HepG2 (cell line): ENCODE measurements around the gene SYNC. TPM values are rescaled to one million over a fixed set of nuclear protein-coding genes. Genes with fewer than 3 reads are reported as not detected.

Experiments used
- DNMT3B ChIP-seq: conservative IDR thresholded peaks from 2 replicates; pipeline ENCODE4 v1.6.1; 2016; ENCODE audit warnings: missing biosample characterization, control low read depth
- GPN1 ChIP-seq: sonication (generic); formaldehyde crosslinking; IDR thresholded peaks from 2 replicates; pipeline ENCODE4 v1.5.1; 2020; ENCODE audit warnings: missing genetic modification reagents, borderline replicate concordance
- JARID2 ChIP-seq: sonication (generic); formaldehyde crosslinking; IDR thresholded peaks from 2 replicates; pipeline ENCODE4 v1.8.1; 2023; ENCODE audit warnings: missing genetic modification reagents, inconsistent platforms; ENCODE audit not compliant: insufficient replicate concordance
- KLF6 ChIP-seq: IDR thresholded peaks from 2 replicates; pipeline ENCODE4 v1.8.0; 2016; ENCODE audit warnings: missing biosample characterization, missing genetic modification reagents
- NFRKB ChIP-seq: fragments of 450-650 bp; IDR thresholded peaks from 2 replicates; pipeline ENCODE4 v1.6.1; 2017
- PRDM4 ChIP-seq: sonication (generic); formaldehyde crosslinking; IDR thresholded peaks from 2 replicates; pipeline ENCODE4 v1.9.0; 2021; ENCODE audit warnings: missing genetic modification reagents, borderline replicate concordance
- SAP130 ChIP-seq: IDR thresholded peaks from 2 replicates; pipeline ENCODE4 v1.6.1; 2016; ENCODE audit warnings: low read depth
- SNAI1 ChIP-seq: sonication (generic); formaldehyde crosslinking; IDR thresholded peaks from 2 replicates; pipeline ENCODE4 v1.5.0; 2020; ENCODE audit warnings: mild to moderate bottlenecking, missing genetic modification reagents, borderline replicate concordance
- TRAFD1 ChIP-seq: sonication (generic); formaldehyde crosslinking; IDR thresholded peaks from 2 replicates; pipeline ENCODE4 v1.5.1; 2020; ENCODE audit warnings: missing genetic modification reagents, mild to moderate bottlenecking, borderline replicate concordance
- ZBTB14 ChIP-seq: sonication (generic); formaldehyde crosslinking; IDR thresholded peaks from 2 replicates; pipeline ENCODE4 v1.4.0; 2020; ENCODE audit warnings: missing genetic modification reagents
- ZBTB33 ChIP-seq: sonication (generic); formaldehyde crosslinking; IDR thresholded peaks from 2 replicates; pipeline ENCODE4 v1.4.0; 2020; ENCODE audit warnings: missing genetic modification reagents
- ZNF17 ChIP-seq: sonication (generic); formaldehyde crosslinking; IDR thresholded peaks from 2 replicates; pipeline ENCODE4 v1.5.0; 2020; ENCODE audit warnings: mild to moderate bottlenecking, missing genetic modification reagents
- ZNF317 ChIP-seq: sonication (generic); formaldehyde crosslinking; IDR thresholded peaks from 2 replicates; pipeline ENCODE4 v1.5.0; 2020; ENCODE audit warnings: mild to moderate bottlenecking, missing genetic modification reagents
- ZNF569 ChIP-seq: sonication (generic); formaldehyde crosslinking; IDR thresholded peaks from 2 replicates; pipeline ENCODE4 v1.5.0; 2020; ENCODE audit warnings: mild to moderate bottlenecking, missing genetic modification reagents, moderate library complexity, borderline replicate concordance
- ZNF710 ChIP-seq: sonication (generic); formaldehyde crosslinking; IDR thresholded peaks from 2 replicates; pipeline ENCODE4 v1.5.0; 2020; ENCODE audit warnings: mild to moderate bottlenecking, missing genetic modification reagents, borderline replicate concordance
- ZNF766 ChIP-seq: sonication (generic); formaldehyde crosslinking; IDR thresholded peaks from 2 replicates; pipeline ENCODE4 v1.5.0; 2020; ENCODE audit warnings: missing genetic modification reagents, borderline replicate concordance
- ZNF768 ChIP-seq: sonication (generic); formaldehyde crosslinking; IDR thresholded peaks from 2 replicates; pipeline ENCODE4 v1.4.0; 2020; ENCODE audit warnings: missing genetic modification reagents
- ZSCAN25 ChIP-seq: sonication (generic); formaldehyde crosslinking; IDR thresholded peaks from 2 replicates; pipeline ENCODE4 v1.8.0; 2022; ENCODE audit warnings: mild to moderate bottlenecking, missing genetic modification reagents
- polyA plus RNA-seq, 8 experiments: library from polyadenylated mRNA; depleted of rRNA in 3 of 8; stranded (reverse) in 7 of 8; unstranded in 1 of 8; fragments of >200 nt; fragmentation: Illumina TruSeq in 4 of 8; extraction: Trizol in 4 of 8; gene quantifications; 2 replicates each; pipeline versions ENCODE4 v1.2.1 to v1.2.3, GENCODE V29; 2011 to 2016; ENCODE audit warnings: low read depth in 4 of 8, missing spikeins in 1 of 8, mixed read lengths in 1 of 8; ENCODE audit not compliant: insufficient read depth in 1 of 8
- total RNA-seq, 5 experiments: library from RNA; depleted of rRNA; stranded (reverse); fragments of >200 nt; fragmentation: Illumina TruSeq; extraction: Trizol; gene quantifications; 2 replicates each; pipeline ENCODE4 v1.2.3, GENCODE V29; 2016; ENCODE audit warnings: low read depth in 1 of 5

Gene SYNC
- total and polyA plus RNA-seq, 2 of the 13 experiments (the other 11 are each of a cell fraction or from before 2014, with no cell fraction given), result 2.4 to 5.4 TPM

- TF ChIP-seq KLF6 (CRISPR knock-in tag), result peak; percentile 66; the same call in 1 of the 2 replicates
- TF ChIP-seq ZSCAN25, result peak; percentile 40; the same call in 1 of the 2 replicates
- TF ChIP-seq ZBTB33, result no peak
- no peak for TF ChIP-seq ZNF569 (CRISPR knock-in tag)
- TF ChIP-seq ZNF768 (CRISPR knock-in tag), result no peak; the same call in 1 of the 2 replicates
- 0 out of 2 replicates have a peak, but pooled peaks have one; percentile 25 for TF ChIP-seq DNMT3B (CRISPR knock-in tag)
- TF ChIP-seq ZNF317 (CRISPR knock-in tag), result peak; percentile 51
- peak; percentile 54 for TF ChIP-seq JARID2 (CRISPR knock-in tag)
- no peak for TF ChIP-seq GPN1 (CRISPR knock-in tag)
- peak; percentile 83 for TF ChIP-seq SAP130 (CRISPR knock-in tag)
- peak; percentile 98 for TF ChIP-seq ZBTB14 (CRISPR knock-in tag)
- TF ChIP-seq ZNF710, result no peak
- TF ChIP-seq ZNF17 (CRISPR knock-in tag), result no peak; the same call in 1 of the 2 replicates
- TF ChIP-seq SNAI1 (CRISPR knock-in tag), result peak; percentile 93
- TF ChIP-seq TRAFD1 (CRISPR knock-in tag), result no peak
- no peak for TF ChIP-seq PRDM4 (CRISPR knock-in tag)
- peak; percentile 82 for TF ChIP-seq NFRKB
- no peak; the same call in none of the 2 replicates for TF ChIP-seq ZNF766 (CRISPR knock-in tag)
Observed at GRCh38 chr1:32650752-32651460, 51.7 kb downstream of the SYNC start, which contains the start of gene RBBP4 (continued).
